ENCODE measurements around the gene TEKT5.
"Not testable (repeated sequence)": the region's sequence is repeated elsewhere in the genome, so short reads cannot be mapped to it uniquely, and the experiment has no call there.

The TEKT5 gene

DNA sequence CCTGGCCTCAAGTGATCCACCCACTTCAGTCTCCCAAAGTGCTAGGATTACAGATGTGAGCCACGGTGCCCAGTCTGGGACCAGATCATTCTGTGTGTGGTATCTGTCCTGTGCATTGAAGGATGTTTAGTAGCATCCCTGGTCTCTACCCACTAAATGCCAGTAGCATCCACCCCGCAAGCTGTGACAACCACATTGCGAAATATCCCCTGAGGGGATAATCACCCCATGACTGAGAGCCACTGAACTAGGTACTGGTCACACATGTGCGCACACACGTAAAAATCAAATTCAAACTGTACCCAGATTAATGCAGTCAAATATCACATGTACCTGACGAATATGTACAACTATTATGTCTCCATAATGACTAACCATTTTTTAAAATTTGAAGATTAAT, 35.8 kb downstream of the TEKT5 start:
- no peak for DNase-seq (ENCODE audit: low read depth)

DNA sequence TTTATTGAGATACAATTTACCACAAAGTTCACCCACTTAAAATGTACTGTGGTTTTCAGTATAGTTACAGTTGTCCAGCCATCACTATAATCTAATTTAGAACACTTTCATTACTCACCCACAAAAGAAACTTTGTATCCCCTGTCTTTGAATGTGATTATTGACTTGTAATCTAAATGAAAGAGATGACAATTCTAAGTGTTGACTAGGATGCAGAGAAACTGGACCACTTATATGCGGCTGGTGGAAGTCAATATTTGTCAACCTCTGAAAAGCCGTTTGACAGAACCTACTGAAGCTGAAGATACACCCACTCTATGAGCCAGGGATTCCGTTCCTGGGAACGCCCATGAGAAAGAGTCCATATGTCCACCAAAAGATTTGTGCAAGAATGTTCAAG, 36.8 kb downstream of the TEKT5 start:
- DNase-seq (ENCODE audit: low read depth) = no peak

DNA sequence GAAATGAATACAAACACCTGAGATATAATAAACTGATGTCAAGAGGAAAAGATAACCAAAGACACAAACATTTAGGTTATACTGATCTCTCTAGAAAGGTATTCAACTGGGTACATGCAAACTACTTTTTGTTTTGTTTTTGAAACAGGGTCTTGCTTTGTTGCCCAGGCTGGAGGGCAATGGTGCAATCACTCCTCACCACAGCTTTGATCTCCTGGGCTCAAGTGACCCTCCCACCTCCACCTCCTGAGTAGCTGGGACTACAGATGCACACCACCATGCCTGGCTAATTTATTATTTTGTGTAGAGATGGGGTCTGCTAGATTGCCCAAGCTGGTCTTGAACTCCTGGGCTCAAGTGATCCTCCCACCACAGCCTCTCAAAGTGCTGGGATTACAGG, 38.1 kb downstream of the TEKT5 start:
- no peak for DNase-seq (ENCODE audit: low read depth)

DNA sequence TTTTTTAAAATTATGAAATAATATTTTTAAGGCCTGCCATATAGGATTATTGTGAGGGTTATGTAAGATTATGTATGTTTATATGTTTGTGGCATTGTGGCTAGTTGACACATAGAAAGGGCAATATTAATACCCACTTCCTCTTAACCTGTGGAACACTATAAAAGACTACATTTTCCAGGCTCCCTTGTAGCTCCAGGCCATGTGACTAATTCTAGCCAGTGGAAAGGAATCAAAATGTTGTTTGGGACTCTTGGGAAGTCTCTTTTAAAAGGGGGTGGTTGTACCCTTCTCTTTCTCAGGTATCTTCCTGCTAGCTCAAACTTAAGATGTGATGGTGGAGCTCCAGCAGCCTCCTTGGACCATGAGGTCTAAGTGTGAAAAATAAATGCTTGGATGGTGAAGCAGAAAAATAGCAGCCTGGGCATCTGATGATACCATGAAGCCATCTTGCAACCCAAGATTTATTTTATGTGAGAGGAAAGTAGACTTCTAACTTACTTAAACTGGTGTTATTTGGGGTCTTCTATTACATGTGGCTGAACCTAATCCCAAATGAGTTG, 39.2 kb downstream of the TEKT5 start:
- DNase-seq (ENCODE audit: low read depth) = peak; percentile 20

DNA sequence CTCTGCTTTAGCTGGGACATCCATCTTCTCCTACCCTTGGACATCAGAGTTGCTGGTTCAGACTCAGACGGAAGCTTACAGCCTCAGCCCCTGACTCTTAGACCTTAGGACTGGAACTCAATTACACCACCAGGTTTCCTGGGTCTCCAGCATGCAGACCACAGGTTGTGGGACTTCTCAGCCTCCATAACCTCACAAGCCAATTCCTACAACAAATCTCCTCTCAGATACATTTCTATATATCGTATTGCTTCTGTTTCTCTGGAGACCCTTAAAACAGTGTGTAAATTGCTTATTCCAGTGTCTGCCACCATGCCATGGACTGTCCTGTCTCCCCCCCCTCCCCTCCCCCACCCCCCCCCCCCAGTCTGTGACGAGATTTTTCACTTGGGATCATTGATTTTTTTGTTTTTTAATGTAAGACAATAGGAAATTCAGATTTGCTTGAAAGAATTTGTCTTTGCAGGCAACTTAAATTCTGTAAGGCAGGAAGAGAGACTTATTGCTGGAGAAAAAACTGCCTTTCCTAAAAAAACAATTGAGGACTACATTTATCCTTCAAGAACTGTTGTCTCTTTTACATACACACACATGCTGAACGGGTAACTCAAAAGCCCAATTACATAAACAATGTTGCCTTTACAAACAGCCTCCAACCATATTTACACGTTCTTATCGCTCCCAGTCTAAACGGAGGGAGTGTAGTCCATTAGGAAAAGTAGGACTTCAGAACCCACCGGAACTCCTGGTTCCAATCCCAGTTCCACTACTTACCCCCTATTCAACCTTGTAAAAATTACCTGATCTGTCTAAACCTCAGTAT, 39.9 kb downstream of the TEKT5 start:
- DNase-seq (ENCODE audit: low read depth) = no peak

DNA sequence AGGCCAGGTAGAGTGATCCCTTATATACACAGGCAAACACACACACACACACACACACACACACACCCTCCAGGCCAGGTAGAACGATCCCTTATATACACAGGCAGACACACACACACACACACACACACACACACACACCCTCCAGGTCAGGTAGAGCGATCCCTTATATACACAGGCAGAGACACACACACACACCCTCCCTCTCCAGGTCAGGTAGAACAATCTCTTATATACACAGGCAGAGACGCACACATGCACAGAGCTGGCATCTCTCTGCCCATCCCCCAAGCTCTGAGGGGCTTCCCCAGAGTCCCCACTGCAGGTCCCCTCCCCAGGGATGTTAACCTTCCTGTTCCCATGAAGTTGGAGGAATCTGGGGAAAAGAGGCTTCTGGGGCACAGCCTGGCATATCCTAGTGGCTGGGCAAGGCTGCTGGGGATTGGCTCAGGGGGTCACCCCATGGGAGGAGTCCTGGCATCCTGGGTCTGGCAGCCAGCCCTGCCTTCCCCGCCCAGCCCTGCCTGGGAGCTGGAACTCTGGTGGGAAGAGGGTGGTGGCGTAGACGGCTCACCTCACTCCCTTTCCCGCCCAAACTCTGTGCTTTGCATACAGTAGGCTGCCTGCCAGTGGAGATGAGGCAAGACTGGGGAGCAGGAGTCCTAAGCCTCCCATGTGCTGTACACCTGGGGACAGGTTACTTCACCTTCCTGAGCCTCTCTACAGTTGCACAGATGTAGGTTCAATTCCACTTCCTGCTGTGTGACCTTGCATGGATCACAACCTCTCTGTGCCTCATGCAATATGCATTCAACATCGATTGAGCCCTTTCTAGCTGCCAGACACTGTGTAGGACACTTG, 41.8 kb downstream of the TEKT5 start:
- no peak for DNase-seq (ENCODE audit: low read depth)

DNA sequence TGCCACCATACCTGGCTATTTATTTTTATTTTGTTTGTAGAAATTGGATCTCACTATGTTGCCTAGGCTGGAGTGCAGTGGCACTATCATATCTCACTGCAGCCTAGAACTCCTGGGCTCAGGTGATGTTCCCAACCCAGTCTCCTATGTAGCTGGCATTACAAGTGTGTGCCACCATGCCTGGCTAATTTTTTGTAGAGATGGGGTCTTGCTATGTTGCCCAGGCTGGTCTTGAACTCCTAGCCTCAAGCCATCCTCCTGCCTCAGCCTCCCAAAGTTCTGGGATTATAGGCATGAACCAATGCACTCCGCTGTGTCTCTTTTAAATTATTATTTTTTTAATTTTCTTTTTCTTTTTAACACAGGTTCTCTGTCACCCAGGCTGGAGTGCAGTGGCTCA, 45.6 kb downstream of the TEKT5 start:
- not testable (repeated sequence) for DNase-seq (ENCODE audit: low read depth)

DNA sequence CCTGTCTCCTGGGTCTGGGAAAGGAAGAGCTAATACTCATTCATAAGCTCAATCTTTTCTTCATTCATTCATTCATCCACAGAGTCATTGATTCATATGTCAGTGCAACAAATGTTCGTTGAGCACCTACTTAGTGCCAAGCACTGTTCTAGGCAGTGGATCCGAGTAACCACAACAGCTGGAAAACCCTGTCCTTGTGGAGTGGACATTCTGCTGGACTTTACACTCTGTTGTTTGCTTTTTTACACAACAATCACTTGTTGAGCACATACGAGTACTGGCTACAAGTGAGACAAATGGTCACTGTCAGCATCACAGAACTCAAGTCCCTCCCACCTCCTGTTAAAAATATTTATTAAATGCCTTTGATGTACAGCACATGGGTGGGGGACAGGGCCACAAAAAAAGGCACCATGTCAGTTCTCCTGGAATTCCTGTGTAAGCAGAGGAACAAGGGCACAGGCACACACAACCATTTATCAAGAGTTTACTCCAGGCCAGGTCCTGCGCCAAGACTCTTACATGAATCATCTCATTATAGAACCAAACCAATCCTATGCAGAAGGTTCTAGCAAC, 46.9 kb downstream of the TEKT5 start:
- DNase-seq (ENCODE audit: low read depth) = no peak

DNA sequence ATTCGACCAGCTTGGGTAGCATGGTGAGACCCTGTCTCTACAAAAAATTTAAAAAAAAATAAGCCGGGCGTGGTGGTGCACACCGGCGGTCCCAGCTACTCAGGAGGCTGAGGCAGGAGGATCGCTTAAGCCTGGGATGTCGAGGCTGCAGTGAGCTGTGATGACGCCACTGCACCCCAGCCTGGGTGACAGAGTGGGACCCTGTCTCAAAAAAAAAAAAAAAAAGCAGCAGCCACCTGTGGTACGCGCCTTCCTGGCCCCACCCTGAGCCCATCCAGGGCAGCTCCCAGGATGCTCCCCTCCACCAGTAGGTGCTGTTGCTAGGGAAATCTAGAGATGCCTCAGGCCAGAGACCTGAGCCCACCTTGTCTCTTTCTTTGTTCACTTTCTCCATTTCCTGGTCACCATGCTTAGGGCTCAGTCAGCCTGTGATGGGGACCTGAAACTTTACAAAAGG, 47.4 kb downstream of the TEKT5 start:
- DNase-seq (ENCODE audit: low read depth) = no peak

DNA sequence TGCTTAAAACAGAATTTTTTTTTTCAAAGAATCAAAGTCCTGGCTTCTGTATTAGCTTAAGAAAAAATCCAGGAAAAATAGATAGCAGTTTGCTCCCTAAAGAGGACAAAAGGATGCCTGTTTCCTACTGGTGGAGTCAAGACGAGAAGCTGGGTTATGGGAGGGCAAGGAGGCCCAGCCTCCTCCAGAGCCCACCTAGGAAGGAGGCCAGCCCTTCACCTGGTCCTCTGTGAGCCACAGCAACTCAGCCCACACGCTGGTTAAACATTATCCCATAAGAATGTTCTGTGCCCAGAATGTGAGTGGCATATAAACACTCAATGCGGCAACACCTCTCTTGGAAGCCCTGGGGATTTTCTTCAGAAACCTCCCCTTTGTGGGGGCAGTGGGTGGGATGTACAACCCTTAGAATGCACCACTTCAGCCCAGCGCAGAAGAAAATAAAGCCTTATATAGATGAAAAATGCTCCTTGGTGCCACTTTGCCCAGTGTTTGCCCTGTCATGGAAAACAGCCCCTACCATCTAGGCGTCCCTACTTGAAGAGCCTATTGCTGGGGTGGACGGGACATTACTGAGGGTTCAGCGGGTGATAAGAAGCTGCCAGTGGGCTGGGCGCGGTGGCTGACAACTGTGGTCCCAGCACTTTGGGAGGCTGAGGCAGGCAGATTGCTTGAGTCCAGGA, 48.0 kb downstream of the TEKT5 start:
- DNase-seq (ENCODE audit: low read depth) = no peak

DNA sequence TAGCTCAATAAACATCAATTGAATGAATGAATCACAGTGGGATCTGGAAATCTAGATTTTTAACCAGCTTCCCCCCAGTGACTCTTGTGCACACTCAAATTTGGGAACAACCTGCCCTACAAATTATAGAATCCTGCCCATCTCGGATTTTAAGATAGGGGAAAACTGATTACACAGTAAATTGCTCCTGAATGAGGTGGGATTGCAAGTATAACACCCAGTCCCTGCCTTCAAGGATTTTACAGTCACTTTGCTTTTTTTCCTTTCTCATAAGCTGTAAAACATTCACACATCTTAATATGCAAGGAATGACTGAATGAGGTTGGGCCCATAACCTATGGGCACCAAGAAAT, 48.5 kb downstream of the TEKT5 start:
- DNase-seq (ENCODE audit: low read depth) = no peak

DNA sequence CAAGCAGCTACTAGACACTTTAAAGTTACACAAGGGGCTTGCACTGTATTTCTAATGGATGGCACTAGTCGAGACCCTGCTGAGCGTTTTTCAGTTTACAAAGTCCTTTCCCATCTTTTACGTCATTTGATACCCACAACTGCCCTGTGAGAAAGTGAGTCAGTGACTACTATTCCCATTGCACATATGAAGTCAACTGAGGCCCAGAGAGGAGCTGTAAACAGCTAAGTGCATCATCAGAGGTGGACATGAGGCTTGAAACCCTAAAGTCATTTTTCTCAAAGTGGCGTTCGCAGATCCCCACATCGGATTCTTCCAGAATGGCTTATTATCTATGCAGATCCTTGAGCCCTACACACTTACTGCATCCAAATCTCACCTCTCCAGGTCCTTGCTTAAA, 50.6 kb downstream of the TEKT5 start:
- no peak for DNase-seq (ENCODE audit: low read depth)

DNA sequence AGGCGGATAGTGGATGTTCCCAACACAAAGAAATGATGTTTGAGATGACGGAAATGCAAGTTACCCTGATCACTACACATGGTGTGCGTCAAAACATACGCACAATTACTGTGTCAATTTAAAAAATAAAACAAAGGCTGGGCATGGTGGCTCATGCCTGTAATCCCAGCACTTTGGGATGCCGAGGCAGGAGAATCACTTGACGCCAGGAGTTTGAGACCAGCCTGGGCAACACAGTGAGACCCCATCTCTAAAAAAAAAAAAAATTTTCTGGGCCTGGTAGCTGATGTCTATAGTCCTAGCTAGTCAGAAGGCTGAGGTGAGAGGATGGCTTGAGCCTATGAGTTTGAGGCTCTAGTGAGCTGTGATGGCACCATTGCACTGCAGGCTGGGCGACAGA, 51.8 kb downstream of the TEKT5 start:
- no peak for DNase-seq (ENCODE audit: low read depth)

DNA sequence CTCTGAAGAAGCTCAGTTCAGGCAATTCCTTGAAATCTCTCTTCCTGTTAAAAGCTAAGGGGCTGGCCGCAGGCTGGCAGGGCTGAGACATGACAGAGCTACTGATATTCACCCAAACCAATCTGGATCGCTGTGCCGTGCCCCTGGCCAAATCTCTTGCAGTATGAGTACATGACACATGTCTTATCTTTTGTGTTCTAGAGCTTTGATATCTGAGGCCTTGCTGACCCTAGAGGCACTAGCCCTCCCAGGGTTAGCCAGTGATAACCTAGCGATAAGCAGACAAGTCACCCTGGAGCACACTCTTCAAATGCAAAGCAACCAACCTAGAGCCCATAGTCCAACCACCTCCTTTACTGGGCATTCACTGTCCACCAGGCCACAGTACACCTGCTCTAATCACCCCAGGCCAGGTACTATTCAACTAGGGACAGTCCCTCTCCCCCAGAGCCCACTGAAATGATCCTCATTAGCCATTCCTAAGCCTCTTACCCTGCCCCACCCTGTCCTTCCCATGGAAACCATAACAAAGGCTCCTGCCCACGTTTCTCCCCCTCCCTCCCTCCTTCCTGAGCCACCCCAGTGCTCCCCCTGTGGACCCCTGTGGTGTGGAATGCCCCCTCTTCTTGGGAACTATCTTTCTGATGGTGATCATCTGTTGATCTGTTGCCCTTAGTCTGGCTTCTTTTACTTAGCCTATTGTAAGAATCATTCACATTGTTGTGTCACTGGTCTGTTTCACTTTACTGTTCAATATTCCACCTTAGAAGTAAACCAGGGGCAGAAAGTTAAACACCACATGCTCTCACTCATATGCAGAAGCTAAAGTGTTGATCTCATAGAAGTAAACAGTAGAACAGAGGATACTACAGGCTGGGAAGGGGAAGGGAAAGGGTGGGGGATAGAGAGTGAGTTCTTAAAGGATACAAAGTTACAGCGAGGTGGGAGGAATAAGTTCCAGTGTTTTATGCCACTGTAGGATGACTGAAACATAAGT, 52.5 kb downstream of the TEKT5 start:
- no peak for DNase-seq (ENCODE audit: low read depth)

DNA sequence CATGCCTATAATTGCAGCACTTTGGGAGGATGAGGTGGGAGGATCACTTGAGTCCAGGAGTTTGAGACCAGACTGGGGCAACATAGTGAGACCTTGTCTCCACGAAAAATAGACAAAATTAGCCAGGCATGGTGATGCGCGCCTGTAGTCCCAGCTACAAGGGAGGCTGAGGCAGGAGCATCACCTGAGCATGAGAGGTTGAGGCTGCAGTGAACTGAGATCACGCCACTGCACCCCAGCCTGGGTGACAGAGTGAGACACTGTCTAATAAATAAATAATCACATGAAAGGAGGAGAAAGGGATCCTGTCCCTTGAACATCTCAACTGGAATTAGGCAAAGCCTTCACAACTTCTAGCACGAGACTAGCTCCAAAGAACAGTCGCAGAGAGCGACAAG, 53.2 kb downstream of the TEKT5 start:
- DNase-seq (ENCODE audit: low read depth) = no peak

DNA sequence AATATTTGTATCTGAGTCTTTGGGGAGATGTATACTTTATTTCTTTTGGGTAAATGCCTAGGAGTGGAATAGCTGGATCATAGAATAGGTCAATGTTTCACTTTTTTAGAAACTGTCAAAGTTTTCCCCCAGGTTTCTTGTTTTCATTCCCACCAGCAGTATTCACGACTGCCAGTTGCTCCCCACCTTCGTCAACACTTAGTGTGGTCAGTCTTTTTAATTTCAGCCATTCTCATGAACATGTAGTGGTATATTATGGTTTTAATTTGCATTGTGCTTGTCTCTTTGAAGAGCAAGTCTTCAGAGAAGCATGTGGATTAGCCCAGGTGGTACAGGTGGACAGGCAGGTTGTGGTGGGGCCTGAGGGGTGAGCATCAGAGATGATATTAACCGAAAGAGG, 53.8 kb downstream of the TEKT5 start:
- no peak for DNase-seq (ENCODE audit: low read depth)

DNA sequence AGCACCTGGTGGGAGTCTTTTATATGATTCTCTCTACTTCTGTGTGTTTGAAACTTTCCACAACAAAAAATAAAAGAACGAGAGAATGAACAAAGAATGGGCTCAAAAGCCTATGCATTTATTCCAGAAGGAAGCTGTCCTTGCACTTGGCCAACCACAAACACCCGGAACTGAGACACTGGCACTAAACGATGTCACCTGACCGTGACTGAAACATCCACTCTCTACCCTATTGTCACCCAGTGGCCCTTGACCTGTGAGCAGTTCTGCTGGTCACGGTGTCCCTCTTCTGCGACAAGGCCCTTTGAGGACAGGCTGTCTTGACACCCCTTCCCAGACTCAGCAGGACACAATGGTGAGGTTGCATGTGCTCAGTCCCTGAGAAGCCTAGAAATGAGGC, 56.6 kb downstream of the TEKT5 start:
- DNase-seq (ENCODE audit: low read depth) = no peak

DNA sequence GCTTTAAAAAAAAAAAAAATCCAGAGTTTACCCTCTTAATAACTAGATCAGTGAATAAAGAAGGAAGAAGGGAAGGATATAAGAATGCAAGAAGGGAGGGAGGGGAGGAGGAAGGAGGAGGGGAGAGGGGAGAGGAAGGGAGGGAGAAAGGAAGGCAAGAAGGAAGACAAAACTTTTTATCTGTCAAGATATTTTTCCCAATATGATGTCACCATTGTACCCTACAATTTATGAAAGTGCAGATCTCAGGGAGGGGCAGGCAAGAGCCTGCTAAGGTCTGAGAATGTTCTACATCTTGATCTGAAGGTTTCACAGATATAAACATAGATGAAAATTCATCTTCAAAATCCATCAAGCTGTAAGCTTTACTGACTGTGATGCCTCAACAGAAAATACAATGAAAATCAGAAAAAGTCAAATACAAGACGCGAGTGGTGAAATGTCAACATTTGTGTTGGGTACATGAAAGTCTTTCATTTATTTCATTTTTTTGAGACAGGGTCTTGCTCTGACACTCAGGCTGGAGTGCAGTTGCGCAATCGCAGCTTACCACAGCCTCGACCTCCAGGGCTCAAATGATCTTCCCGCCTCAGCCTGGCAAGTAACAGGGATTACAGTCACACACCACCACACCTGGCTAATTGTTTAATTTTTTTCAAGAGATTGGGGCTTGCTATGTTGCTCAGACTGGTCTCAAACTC, 57.2 kb downstream of the TEKT5 start:
- no peak for DNase-seq (ENCODE audit: low read depth)

DNA sequence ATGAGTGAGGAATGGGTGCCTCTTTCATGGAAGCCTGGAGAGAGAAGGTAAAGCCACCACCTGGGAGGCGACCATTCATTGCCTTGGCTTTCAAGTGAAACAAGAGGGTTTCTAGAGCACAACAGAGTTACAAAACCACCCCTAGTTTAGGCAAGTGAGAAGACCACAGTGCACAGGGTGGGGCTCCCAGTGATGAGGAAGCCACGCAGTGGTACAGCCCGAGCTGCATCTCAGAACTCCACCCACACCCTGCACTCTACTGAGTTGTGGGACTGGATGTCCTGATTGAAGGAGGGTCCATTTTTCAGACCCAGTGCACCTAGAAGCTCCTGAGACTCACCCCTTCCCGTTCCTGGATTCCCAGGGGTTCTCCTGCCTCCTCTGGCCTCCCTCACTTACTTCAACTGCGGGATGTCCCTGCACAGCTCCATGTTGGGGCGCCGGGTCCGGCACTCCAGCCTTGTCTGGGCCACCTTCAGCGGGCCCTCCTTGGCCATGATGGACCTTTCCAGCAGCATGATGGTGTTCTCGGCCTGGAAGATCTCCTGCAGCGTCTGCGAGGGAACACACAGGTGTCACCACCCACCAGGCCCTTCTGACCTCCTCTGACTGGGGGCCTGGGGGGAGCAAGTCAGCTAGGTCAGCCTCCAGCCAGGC, 59.2 kb downstream of the TEKT5 start:
- DNase-seq (ENCODE audit: low read depth) = no peak

DNA sequence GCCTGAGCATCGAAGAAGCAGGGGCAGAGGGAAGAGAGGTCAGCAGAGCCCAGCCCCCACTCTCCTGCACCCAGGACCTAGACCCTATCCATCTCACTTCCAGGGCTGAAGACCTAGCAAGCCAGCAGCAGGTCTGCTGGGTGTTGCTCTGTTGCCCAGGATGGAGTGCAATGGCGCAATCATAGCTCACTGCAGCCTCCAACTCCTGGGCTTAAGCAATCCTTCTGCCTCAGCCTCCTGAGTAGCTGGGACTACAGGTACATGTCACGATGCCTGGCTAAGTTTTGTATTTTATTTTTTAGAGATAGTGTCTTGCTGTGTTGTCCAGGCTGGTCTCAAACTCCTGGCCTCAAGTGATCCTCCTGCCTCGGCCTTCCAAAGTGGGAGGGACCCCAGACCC, 61.3 kb downstream of the TEKT5 start:
- DNase-seq (ENCODE audit: low read depth) = not testable (repeated sequence)

All from ELR (cell line).